Coronary artery (tissue), 2 donors: ENCODE measurements around the gene B3GLCT.

Experiments
- DNase-seq: peaks from one replicate; pipeline ENCODE4 v3.0.0-alpha.2; 2017; ENCODE audit warnings: low spot score
- H3K27ac ChIP-seq, 2 donors: fragments of 200-600 bp; sonication (generic); one replicate each; pipeline ENCODE4 v1.5.1; 2016 to 2019
- H3K4me3 ChIP-seq: fragments of 200-600 bp; sonication (generic); 2 replicates; pipeline ENCODE4 v1.5.1; 2016; ENCODE audit warnings: mild to moderate bottlenecking, moderate library complexity
- CTCF ChIP-seq: fragments of 200-600 bp; sonication (generic); IDR thresholded peaks from one replicate; pipeline ENCODE4 v1.5.1; 2019; ENCODE audit warnings: antibody characterized with exemption

B3GLCT gene

GRCh38 chr13:31199849-31200636, at the start of gene B3GLCT:
Gene B3GLCT (plus strand): TSS chr13:31199975. CDS start chr13:31200085, 110 bp downstream.
- peak within 1 kb of the TSS; percentile 90 for H3K4me3 ChIP-seq
- peak; percentile 92 for TF ChIP-seq CTCF
- peak within 1 kb of the TSS; percentile 94 to 99 for H3K27ac ChIP-seq
- DNase-seq: peak; percentile 80

GRCh38 chr13:31150315-31150985, 49.3 kb upstream of the B3GLCT start:
- H3K27ac ChIP-seq: no peak overlapping the region
- no peak for DNase-seq
- H3K4me3 ChIP-seq: no peak overlapping the region
- TF ChIP-seq CTCF: no peak

DNA sequence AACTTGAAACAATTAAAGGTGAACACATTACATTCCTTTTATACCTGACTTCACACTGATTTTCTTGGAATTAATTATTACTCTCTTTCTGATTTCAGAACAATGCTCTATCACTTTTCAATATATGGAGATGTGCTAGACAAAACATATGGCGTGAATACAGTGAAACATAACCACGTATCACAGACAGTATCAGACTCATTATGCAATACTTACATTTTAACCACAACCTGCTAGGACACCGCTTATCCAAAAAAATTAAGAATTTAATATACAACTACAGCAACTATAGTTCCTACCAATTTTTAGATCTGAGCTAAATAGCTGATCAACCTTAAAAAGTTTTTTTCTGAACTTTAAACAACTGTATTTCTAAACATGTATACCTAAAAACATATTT, 47.9 kb upstream of the B3GLCT start:
- no peak for TF ChIP-seq CTCF
- DNase-seq: no peak
- no peak overlapping the region for H3K27ac ChIP-seq

DNA sequence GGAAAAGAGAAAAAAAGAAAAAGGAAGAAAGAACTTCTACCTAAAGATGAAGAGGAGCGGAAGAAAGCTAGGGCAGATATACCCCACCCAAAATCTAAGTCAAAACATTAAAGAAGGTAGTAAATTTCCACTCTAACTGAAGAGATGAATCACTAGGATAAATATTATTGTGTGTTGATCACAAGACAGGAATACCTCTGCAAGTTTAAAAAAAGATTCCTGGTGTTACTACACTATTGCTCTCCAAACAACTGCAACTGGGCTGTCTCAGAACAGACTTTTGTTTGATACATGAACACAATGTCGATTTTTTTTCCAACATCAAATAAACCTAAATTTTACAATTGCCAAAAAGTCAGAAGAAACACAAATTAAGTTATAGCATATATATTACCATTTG, 44.8 kb upstream of the B3GLCT start:
- no peak for DNase-seq
- Histone ChIP-seq H3K27ac (no peak overlapping the region), H3K4me3 (no peak overlapping the region)
- no peak for TF ChIP-seq CTCF

More for the DNA sequence above, 47.9 kb upstream of the B3GLCT start:
- H3K4me3 ChIP-seq: no peak overlapping the region

DNA sequence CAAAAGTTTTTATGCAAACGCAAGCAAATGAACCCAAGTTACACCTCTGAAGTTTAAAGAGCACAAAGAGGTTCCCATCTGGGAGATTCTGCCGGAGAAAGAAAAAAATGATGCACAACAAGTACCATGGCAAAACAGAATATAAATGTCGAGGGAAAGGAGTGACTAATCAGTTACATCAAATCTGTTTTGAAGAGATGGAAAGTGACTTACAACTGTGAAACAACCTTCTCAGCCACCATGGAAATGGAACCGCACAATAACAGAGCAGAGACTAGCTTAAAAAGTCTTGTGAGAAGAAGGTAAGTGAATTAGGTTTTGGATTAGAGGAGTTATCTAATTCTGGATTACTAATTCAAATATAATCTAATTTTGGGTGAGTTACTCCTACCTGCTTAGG, 40.5 kb upstream of the B3GLCT start:
- peak overlapping the region; percentile 92 for H3K4me3 ChIP-seq
- DNase-seq: no peak
- TF ChIP-seq CTCF: no peak
- no peak overlapping the region for H3K27ac ChIP-seq

GRCh38 chr13:31160857-31161556, 38.8 kb upstream of the B3GLCT start:
- Histone ChIP-seq H3K27ac (peak overlapping the region; percentile 90 to 93), H3K4me3 (peak overlapping the region; percentile 92)
- peak; percentile 78 for DNase-seq
- no peak for TF ChIP-seq CTCF
